B cell (primary cell): ENCODE data around the gene SLC6A7. TPM values are rescaled to one million over a fixed set of nuclear protein-coding genes. Genes with fewer than 3 reads are reported as not detected.

Source experiments
- ATAC-seq: fragments of 200-7000 bp; cut with Tn5 transposase; one replicate; pipeline ENCODE4 v1.10.0; 2021; ENCODE audit warnings: low read depth, mild to moderate bottlenecking, moderate number of reproducible peaks, moderate library complexity
- CTCF ChIA-PET: fragments of 350-600 bp; sonication (Branson Sonifier 250); formaldehyde crosslinking; loops from one replicate; lab custom pipeline; 2021; ENCODE audit warnings: antibody characterized with exemption, inconsistent platforms; lab: Charles Lee
- POLR2A ChIA-PET: fragments of 350-600 bp; sonication (Branson Sonifier 250); formaldehyde crosslinking; loops from one replicate; lab custom pipeline; 2021; ENCODE audit warnings: antibody characterized with exemption; lab: Charles Lee
- DNase-seq: peaks from one replicate; pipeline ENCODE4 v3.0.0; 2013
- H2AFZ ChIP-seq: 2 replicates; pipeline ENCODE4 v1.6.1; 2012; ENCODE audit warnings: mild to moderate bottlenecking, low read depth, low read length; ENCODE audit not compliant: insufficient read depth, poor library complexity, severe bottlenecking
- H3K27ac ChIP-seq, 2 donors: 1 replicate in 1 of 2; 2 replicates in 1 of 2; pipeline ENCODE4 v1.5.1; 2012 to 2013; ENCODE audit warnings: low read length in 2 of 2, mild to moderate bottlenecking in 2 of 2, moderate library complexity in 1 of 2
- H3K27me3 ChIP-seq, 4 experiments: fragments of 200-600 bp in 1 of 4; sonication (generic) in 1 of 4; replicated peaks in 1 of 4; 1 replicate in 2 of 4; 2 replicates in 2 of 4; pipeline versions ENCODE4 v1.6.1 to v1.7.0; 2013 to 2016; ENCODE audit warnings: low read length in 3 of 4, mild to moderate bottlenecking in 2 of 4, mixed read lengths in 1 of 4, moderate library complexity in 1 of 4; ENCODE audit not compliant: insufficient read depth in 4 of 4, control insufficient read depth in 3 of 4; ENCODE audit errors: control extremely low read depth in 1 of 4
- H3K36me3 ChIP-seq, 2 experiments: replicated peaks in 1 of 2; 1 replicate in 1 of 2; 2 replicates in 1 of 2; pipeline versions ENCODE4 v1.6.1 to v1.7.1; 2013; ENCODE audit warnings: low read length in 1 of 2; ENCODE audit not compliant: insufficient read depth in 2 of 2, control insufficient read depth in 1 of 2; ENCODE audit errors: control extremely low read depth in 1 of 2, extremely low read depth in 1 of 2
- H3K4me1 ChIP-seq, 2 donors: fragments of 200-600 bp in 1 of 2; sonication (generic) in 1 of 2; 1 replicate in 1 of 2; 2 replicates in 1 of 2; pipeline versions ENCODE4 v1.5.1 to v1.6.1; 2013 to 2017; ENCODE audit warnings: low read length in 2 of 2; ENCODE audit not compliant: control insufficient read depth in 2 of 2, insufficient read depth in 2 of 2
- H3K4me2 ChIP-seq: replicated peaks from 2 replicates; pipeline ENCODE3; 2012; ENCODE audit warnings: mild to moderate bottlenecking, low read depth, low read length; ENCODE audit not compliant: poor library complexity, severe bottlenecking
- H3K4me3 ChIP-seq, 5 experiments: fragments of 200-600 bp in 1 of 5; sonication (generic) in 1 of 5; 1 replicate in 3 of 5; 2 replicates in 2 of 5; pipeline versions ENCODE4 v1.5.1 to v1.7.0; 2011 to 2016; ENCODE audit warnings: low read length in 4 of 5, mild to moderate bottlenecking in 4 of 5, low read depth in 2 of 5, control low read depth in 1 of 5, moderate library complexity in 1 of 5; ENCODE audit not compliant: insufficient read depth in 1 of 5; ENCODE audit errors: control extremely low read depth in 1 of 5, extremely low read depth in 1 of 5
- H3K79me2 ChIP-seq: fragments of 200-600 bp; sonication (generic); one replicate; pipeline ENCODE4 v1.6.0; 2016; ENCODE audit warnings: low read length; ENCODE audit not compliant: control insufficient read depth, insufficient read depth
- H3K9ac ChIP-seq: fragments of 200-600 bp; sonication (generic); 2 replicates; pipeline ENCODE4 v1.6.1; 2017; ENCODE audit warnings: mild to moderate bottlenecking, low read length, moderate library complexity
- H3K9me3 ChIP-seq, 3 donors: one replicate each; pipeline versions ENCODE4 v1.6.1 to v1.7.1; 2013; ENCODE audit warnings: low read length in 2 of 3; ENCODE audit not compliant: control insufficient read depth in 2 of 3, insufficient read depth in 1 of 3; ENCODE audit errors: control extremely low read depth in 1 of 3
- H4K20me1 ChIP-seq: 2 replicates; pipeline ENCODE4 v1.6.0; 2012; ENCODE audit warnings: mild to moderate bottlenecking, low read length; ENCODE audit not compliant: insufficient read depth, control insufficient read depth, poor library complexity, severe bottlenecking
- H3K27ac Mint-ChIP-seq: one replicate; pipeline ENCODE4 v1.8.0; 2021; ENCODE audit warnings: mixed read lengths
- H3K27me3 Mint-ChIP-seq: one replicate; pipeline ENCODE4 v1.8.0; 2021; ENCODE audit warnings: mixed read lengths
- H3K4me1 Mint-ChIP-seq: one replicate; pipeline ENCODE4 v1.8.0; 2021; ENCODE audit warnings: mixed read lengths
- H3K4me3 Mint-ChIP-seq: one replicate; pipeline ENCODE4 v1.8.0; 2021; ENCODE audit warnings: mixed read lengths
- H3K9me3 Mint-ChIP-seq: one replicate; pipeline ENCODE4 v1.8.0; 2022; ENCODE audit warnings: mixed read lengths; ENCODE audit not compliant: insufficient read depth
- CTCF ChIP-seq: fragments of 200-600 bp; IDR thresholded peaks from one replicate; pipeline ENCODE4 v1.8.0; 2022; ENCODE audit warnings: antibody characterized with exemption, mild to moderate bottlenecking
- EZH2 ChIP-seq: IDR thresholded peaks from 2 replicates; pipeline ENCODE4 v1.6.1; 2012; ENCODE audit warnings: borderline replicate concordance, low read depth, mild to moderate bottlenecking, moderate library complexity, low read length; ENCODE audit not compliant: insufficient read depth, poor library complexity, severe bottlenecking
- WGBS: methylation state at CpG from one replicate; pipeline ENCODE4 v1.1.5; 2013; ENCODE audit warnings: missing lambda C conversion rate; ENCODE audit not compliant: insufficient coverage; 5-methylcytosine and 5-hydroxymethylcytosine counted together
- intact Hi-C: fragments of 100-400 bp; cut with micrococcal nuclease; formaldehyde crosslinking; loops from one replicate; pipeline ENCODE4 v1.10.0; 2022
- polyA plus RNA-seq: library from polyadenylated mRNA; depleted of rRNA; stranded (reverse); fragments of >200 nt; gene quantifications from 2 replicates; pipeline ENCODE4 v1.2.3, GENCODE V29; 2012
- total RNA-seq, 2 donors: library from RNA; stranded (reverse); fragments of 120-200 nt in 1 of 2; gene quantifications; 1 replicate in 1 of 2; 2 replicates in 1 of 2; pipeline versions ENCODE4 v1.2.3 to v1.2.4, GENCODE V29; 2013 to 2022

Gene SLC6A7
- total and polyA plus RNA-seq, 2 donors (not counting 1 experiment from before 2014, with no cell fraction given), result not detected

GRCh38 chr5:150141544-150142184 lies 48.2 kb upstream of the SLC6A7 start:
- ChIA-PET CTCF (no interaction called here), POLR2A (no interaction called here)

More at GRCh38 chr5:150141544-150142184, 48.2 kb upstream of the SLC6A7 start:
- Histone ChIP-seq H3K9me3 (no peaks in the 10 kb centered on the region), H3K79me2 (no peaks in the 10 kb centered on the region), H2AFZ (no peak overlapping the region), H3K27ac (no peak overlapping the region), H4K20me1 (no peaks in the 10 kb centered on the region), H3K36me3 (no peaks in the 10 kb centered on the region), H3K9ac (no peak overlapping the region), H3K4me3 (no peak overlapping the region), H3K27me3 (no peaks in the 10 kb centered on the region), H3K4me2 (no peak overlapping the region), H3K4me1 (no peaks in the 10 kb centered on the region)
- Mint-ChIP-seq H3K4me3 (no peak overlapping the region), H3K4me1 (no peaks in the 10 kb centered on the region), H3K27me3 (no peaks in the 10 kb centered on the region), H3K9me3 (no peaks in the 10 kb centered on the region), H3K27ac (no peak overlapping the region)
- no peak for DNase-seq
- ATAC-seq, result no peak
- intact Hi-C loops, result no loop called here
- TF ChIP-seq EZH2 (no peak), CTCF (no peak)
- 97% methylated on average over 9 of the region's 9 CpGs for WGBS
